Measurements from ENCODE around the gene ERF. TPM values are rescaled to one million over a fixed set of nuclear protein-coding genes. Genes with fewer than 3 reads are reported as not detected.

ERF gene
- total RNA-seq, 1 donor from 2014 or later = 75.3 TPM

DNA sequence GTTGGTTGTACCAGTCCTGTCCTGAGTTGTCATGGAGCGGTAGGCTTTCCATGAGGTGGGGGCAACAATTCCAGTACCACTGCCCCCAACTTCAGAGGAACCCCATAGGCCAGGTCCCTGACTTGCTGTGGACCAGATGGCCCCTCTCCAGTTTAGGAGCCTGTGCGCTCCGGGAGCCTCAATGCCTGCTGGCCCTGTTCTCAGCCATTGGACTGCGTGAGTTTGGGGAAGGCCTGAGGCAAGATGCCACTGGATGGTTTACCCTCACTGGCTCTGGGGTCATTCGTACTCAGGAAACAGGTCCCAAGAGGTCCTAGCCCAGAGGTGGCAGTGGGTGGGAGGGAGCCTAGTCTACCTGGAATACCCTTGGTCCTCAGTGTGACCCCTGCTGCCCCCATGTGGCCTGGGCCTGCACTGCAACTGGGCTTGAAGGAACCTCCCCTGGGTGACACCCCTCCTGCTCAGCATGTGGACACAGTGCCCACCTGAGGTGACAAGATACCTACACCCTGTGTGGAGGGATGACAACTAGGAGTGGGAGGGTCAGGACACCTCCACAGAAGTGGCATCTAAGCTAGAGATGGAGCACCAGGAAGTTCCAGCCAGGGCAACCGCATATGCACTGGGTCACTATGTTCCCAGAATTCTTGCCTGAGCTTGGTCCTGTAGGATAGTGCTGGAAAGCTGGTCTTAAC lies 41.0 kb upstream of the ERF start:
- H3K4me3 Mint-ChIP-seq (ENCODE audit: unreplicated experiment) = no peak overlapping the region
- peak; percentile 94 for DNase-seq (ENCODE audit: extremely low spot score, unreplicated experiment)

DNA sequence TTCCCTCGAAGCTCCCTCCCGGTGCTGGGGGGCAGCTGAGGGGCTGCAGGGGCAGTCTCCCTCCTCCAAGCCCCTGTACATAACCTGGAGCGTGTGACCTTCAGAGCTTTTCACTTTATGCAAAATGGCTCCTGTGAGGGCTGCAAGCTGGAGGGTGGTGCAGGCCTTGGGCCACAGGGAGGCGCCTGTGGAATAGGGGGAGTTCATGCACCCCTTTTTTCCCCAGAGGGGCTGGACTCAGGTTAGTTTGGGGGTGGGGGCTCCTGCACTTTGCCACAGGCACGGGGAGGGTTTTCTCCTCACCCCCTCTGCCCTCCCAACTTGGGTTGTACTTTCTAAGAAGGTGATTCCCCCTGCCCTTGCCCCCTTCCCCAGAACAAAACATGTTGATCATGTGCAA lies 40.4 kb upstream of the ERF start:
- peaks cover 24% of the 10 kb centered on the region for H3K36me3 Mint-ChIP-seq (ENCODE audit: unreplicated experiment)
- DNase-seq (ENCODE audit: extremely low spot score, unreplicated experiment) = no peak
- H3K4me1 Mint-ChIP-seq (ENCODE audit: unreplicated experiment) = peaks cover 1% of the 10 kb centered on the region
- no peak overlapping the region for H3K27ac Mint-ChIP-seq (ENCODE audit: unreplicated experiment)
- TF ChIP-seq, protein P1, sequence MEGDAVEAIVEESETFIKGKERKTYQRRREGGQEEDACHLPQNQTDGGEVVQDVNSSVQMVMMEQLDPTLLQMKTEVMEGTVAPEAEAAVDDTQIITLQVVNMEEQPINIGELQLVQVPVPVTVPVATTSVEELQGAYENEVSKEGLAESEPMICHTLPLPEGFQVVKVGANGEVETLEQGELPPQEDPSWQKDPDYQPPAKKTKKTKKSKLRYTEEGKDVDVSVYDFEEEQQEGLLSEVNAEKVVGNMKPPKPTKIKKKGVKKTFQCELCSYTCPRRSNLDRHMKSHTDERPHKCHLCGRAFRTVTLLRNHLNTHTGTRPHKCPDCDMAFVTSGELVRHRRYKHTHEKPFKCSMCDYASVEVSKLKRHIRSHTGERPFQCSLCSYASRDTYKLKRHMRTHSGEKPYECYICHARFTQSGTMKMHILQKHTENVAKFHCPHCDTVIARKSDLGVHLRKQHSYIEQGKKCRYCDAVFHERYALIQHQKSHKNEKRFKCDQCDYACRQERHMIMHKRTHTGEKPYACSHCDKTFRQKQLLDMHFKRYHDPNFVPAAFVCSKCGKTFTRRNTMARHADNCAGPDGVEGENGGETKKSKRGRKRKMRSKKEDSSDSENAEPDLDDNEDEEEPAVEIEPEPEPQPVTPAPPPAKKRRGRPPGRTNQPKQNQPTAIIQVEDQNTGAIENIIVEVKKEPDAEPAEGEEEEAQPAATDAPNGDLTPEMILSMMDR (IDR thresholded peaks at IDR 0.05) = no peak
- H3K9me3 Mint-ChIP-seq (ENCODE audit: unreplicated experiment) = no peaks in the 10 kb centered on the region
- H3K4me3 Mint-ChIP-seq (ENCODE audit: unreplicated experiment) = no peak overlapping the region
- no peaks in the 10 kb centered on the region for H3K27me3 Mint-ChIP-seq (ENCODE audit: unreplicated experiment)

More for the DNA sequence above, 41.0 kb upstream of the ERF start:
- TF ChIP-seq, protein P1 (IDR thresholded peaks at IDR 0.05) = peak; percentile 87
- no peak overlapping the region for H3K27ac Mint-ChIP-seq (ENCODE audit: unreplicated experiment)
- no peaks in the 10 kb centered on the region for H3K27me3 Mint-ChIP-seq (ENCODE audit: unreplicated experiment)
- peaks cover 1% of the 10 kb centered on the region for H3K4me1 Mint-ChIP-seq (ENCODE audit: unreplicated experiment)
- H3K9me3 Mint-ChIP-seq (ENCODE audit: unreplicated experiment) = no peaks in the 10 kb centered on the region
- H3K36me3 Mint-ChIP-seq (ENCODE audit: unreplicated experiment) = peaks cover 24% of the 10 kb centered on the region

DNA sequence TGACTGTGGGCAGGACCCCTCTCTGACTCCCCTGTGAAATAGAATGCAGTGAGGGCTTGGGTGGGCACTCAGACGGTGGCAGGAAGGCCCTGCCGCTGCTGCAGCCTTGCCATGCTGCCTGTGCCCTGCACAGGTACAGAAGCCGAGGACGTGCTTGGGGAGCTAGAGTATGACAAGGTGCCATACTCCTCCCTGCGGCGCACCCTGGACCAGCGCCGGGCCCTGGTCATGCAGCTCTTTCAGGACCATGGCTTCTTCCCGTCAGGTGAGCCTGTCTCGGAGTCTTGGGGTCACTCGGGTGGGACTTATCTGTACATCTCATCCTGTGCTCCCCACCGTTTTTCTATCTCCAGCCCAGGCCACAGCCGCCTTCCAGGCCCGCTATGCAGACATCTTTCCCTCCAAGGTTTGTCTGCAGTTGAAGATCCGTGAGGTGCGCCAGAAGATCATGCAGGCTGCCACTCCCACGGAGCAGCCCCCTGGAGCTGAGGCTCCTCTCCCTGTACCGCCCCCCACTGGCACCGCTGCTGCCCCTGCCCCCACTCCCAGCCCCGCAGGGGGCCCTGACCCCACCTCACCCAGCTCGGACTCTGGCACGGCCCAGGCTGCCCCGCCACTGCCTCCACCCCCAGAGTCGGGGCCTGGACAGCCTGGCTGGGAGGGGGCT lies 39.7 kb upstream of the ERF start:
- TF ChIP-seq, protein P1 (IDR thresholded peaks at IDR 0.05) = no peak
- H3K4me3 Mint-ChIP-seq (ENCODE audit: unreplicated experiment) = no peak overlapping the region
- peak; percentile 83 for DNase-seq (ENCODE audit: extremely low spot score, unreplicated experiment)
- peaks cover 22% of the 10 kb centered on the region for H3K36me3 Mint-ChIP-seq (ENCODE audit: unreplicated experiment)
- no peaks in the 10 kb centered on the region for H3K9me3 Mint-ChIP-seq (ENCODE audit: unreplicated experiment)
- no peak overlapping the region for H3K27ac Mint-ChIP-seq (ENCODE audit: unreplicated experiment)
- H3K4me1 Mint-ChIP-seq (ENCODE audit: unreplicated experiment) = peaks cover 1% of the 10 kb centered on the region
- no peaks in the 10 kb centered on the region for H3K27me3 Mint-ChIP-seq (ENCODE audit: unreplicated experiment)

DNA sequence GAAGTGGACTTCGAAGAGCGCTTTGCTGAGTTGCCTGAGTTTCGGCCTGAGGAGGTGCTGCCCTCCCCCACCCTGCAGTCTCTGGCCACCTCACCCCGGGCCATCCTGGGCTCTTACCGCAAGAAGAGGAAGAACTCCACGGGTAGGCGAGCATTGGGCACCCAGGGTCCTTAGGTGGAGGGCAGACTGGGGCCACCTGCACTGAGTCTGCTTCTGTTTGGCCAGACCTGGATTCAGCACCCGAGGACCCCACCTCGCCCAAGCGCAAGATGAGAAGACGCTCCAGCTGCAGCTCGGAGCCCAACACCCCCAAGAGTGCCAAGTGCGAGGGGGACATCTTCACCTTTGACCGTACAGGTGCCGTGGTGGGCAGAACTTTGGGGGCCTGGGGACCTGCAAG lies 39.0 kb upstream of the ERF start:
- Mint-ChIP-seq H3K4me3 (ENCODE audit: unreplicated experiment) (no peak overlapping the region), H3K9me3 (ENCODE audit: unreplicated experiment) (no peaks in the 10 kb centered on the region), H3K36me3 (ENCODE audit: unreplicated experiment) (peaks cover 26% of the 10 kb centered on the region), H3K27ac (ENCODE audit: unreplicated experiment) (peak overlapping the region; percentile 7), H3K4me1 (ENCODE audit: unreplicated experiment) (peaks cover 1% of the 10 kb centered on the region), H3K27me3 (ENCODE audit: unreplicated experiment) (no peaks in the 10 kb centered on the region)
- TF ChIP-seq, protein P1 (IDR thresholded peaks at IDR 0.05) = no peak
- no peak for DNase-seq (ENCODE audit: extremely low spot score, unreplicated experiment)

DNA sequence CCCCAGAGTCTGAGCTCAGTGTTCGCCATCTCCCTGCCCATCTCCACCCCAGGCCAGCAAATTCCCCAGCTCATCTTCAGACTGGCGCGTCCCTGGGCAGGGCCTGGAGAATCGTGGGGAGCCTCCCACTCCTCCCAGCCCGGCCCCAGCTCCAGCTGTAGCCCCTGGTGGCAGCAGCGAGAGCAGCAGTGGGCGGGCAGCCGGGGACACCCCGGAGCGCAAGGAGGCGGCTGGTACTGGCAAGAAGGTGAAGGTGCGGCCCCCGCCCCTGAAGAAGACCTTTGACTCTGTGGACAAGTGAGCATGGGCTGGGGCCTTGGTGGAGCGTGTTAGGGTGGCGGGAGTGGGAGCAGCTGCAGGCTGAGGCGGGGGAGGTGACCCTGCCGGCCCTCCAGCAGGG lies 38.6 kb upstream of the ERF start:
- H3K9me3 Mint-ChIP-seq (ENCODE audit: unreplicated experiment) = no peaks in the 10 kb centered on the region
- H3K27ac Mint-ChIP-seq (ENCODE audit: unreplicated experiment) = peak overlapping the region; percentile 56
- H3K4me1 Mint-ChIP-seq (ENCODE audit: unreplicated experiment) = peaks cover 1% of the 10 kb centered on the region
- no peak for DNase-seq (ENCODE audit: extremely low spot score, unreplicated experiment)
- peaks cover 26% of the 10 kb centered on the region for H3K36me3 Mint-ChIP-seq (ENCODE audit: unreplicated experiment)
- H3K27me3 Mint-ChIP-seq (ENCODE audit: unreplicated experiment) = no peaks in the 10 kb centered on the region
- TF ChIP-seq, protein P1 (IDR thresholded peaks at IDR 0.05) = no peak
- no peak overlapping the region for H3K4me3 Mint-ChIP-seq (ENCODE audit: unreplicated experiment)

Measured in osteocyte (in vitro differentiated cells).